SH-SY5Y (cell line): ENCODE data around the gene MOBP.

ENCODE experiments used
- GATA2 ChIP-seq: IDR thresholded peaks from 2 replicates; pipeline ENCODE4 v1.6.1; 2011; ENCODE audit warnings: mild to moderate bottlenecking, low read depth, low read length
- GATA3 ChIP-seq: IDR thresholded peaks from 2 replicates; pipeline ENCODE4 v1.6.1; 2011; ENCODE audit warnings: low read depth, mild to moderate bottlenecking, low read length, moderate library complexity

DNA sequence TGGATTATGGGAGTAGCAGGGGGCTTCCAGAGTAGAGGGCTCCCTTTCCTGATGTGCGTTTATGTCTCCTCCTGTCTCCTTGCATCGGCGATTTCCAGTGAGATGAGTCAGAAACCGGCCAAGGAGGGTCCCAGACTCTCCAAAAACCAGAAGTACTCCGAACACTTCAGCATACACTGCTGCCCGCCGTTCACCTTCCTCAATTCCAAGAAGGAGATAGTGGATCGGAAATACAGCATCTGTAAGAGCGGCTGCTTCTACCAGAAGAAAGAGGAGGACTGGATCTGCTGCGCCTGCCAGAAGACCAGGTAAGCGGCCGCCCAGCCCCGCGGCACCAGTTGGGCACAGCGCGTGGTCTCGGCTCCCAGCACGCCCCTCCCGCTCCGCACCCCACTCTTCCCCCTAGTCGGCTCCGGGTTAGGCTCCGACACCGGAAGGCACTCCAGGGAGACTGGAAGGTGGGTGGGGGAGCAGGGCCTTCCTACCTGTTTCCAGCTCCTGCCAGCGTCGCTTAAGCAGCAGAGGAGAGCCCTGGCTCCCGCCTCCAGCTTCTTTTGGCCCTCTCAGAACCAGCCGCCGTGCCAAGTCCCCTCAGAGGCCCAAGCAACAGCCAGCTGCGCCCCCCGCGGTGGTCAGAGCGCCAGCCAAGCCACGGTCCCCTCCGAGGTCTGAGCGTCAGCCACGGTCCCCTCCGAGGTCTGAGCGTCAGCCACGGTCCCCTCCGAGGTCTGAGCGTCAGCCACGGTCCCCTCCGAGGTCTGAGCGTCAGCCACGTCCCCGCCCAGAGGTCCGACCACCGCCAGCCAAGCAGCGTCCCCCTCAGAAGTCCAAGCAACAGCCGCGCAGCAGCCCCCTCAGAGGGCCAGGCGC lies 34.7 kb downstream of the MOBP start:
- TF ChIP-seq GATA2 (no peak), GATA3 (no peak)
